Neural cell (in vitro differentiated cells): ENCODE results near the gene CREBL2.

Source experiments
- CTCF ChIP-seq: fragments of 450-650 bp; IDR thresholded peaks from 2 replicates; pipeline ENCODE4 v1.5.1; 2014; ENCODE audit warnings: antibody characterized with exemption, mild to moderate bottlenecking, moderate library complexity; ENCODE audit not compliant: poor library complexity, severe bottlenecking
- EP300 ChIP-seq: fragments of 450-650 bp; conservative IDR thresholded peaks from 2 replicates; pipeline ENCODE4 v1.6.1; 2014; ENCODE audit warnings: antibody characterized with exemption, mild to moderate bottlenecking, moderate library complexity; ENCODE audit not compliant: poor library complexity, severe bottlenecking
- REST ChIP-seq: IDR thresholded peaks from 2 replicates; pipeline ENCODE4 v1.6.1; 2012; ENCODE audit warnings: borderline replicate concordance

- TF ChIP-seq CTCF (no peak), REST (no peak), EP300 (no peak)
Measured at GRCh38 chr12:12686472-12686871, 74.8 kb downstream of the CREBL2 start.
